A673 (cell line): ENCODE measurements around the gene SYNPO2L. TPM values are rescaled to one million over a fixed set of nuclear protein-coding genes. Genes with fewer than 3 reads are reported as not detected.

Source experiments
- BruUV-seq: library from RNA; stranded (reverse); fragments of 400-500 nt; replicated peaks from 2 replicates; lab custom pipeline; 2021; lab: Mats Ljungman, UMichigan
- CTCF ChIA-PET: fragments of 300-600 bp; sonication (Branson Sonifier 250); formaldehyde crosslinking; loops from one replicate; lab custom pipeline; 2022; ENCODE audit warnings: antibody characterized with exemption; lab: Charles Lee
- POLR2A ChIA-PET: fragments of 300-600 bp; sonication (Branson Sonifier 250); formaldehyde crosslinking; loops from one replicate; lab custom pipeline; 2022; ENCODE audit warnings: antibody characterized with exemption; ENCODE audit not compliant: low non-redundant PET; lab: Charles Lee
- DNase-seq: peaks from one replicate; pipeline ENCODE4 v3.0.0-alpha.2; 2015; ENCODE audit warnings: low spot score
- H3K27ac ChIP-seq: fragments of 200-600 bp; sonication (generic); 2 replicates; pipeline ENCODE4 v1.5.1; 2016; ENCODE audit warnings: mixed run types, low read depth, mild to moderate bottlenecking, mixed read lengths, antibody characterized with exemption, low read length; ENCODE audit not compliant: poor library complexity, severe bottlenecking
- H3K27me3 ChIP-seq: fragments of 200-600 bp; sonication (generic); replicated peaks from 2 replicates; pipeline ENCODE4 v1.6.1; 2017; ENCODE audit warnings: mixed run types, low read depth, mild to moderate bottlenecking, mixed read lengths, antibody characterized with exemption, low read length; ENCODE audit not compliant: insufficient read depth, poor library complexity
- H3K36me3 ChIP-seq: fragments of 200-600 bp; sonication (generic); 2 replicates; pipeline ENCODE4 v1.6.1; 2016; ENCODE audit warnings: mixed run types, mild to moderate bottlenecking, mixed read lengths, antibody characterized with exemption, low read length; ENCODE audit not compliant: insufficient read depth, poor library complexity, severe bottlenecking
- H3K4me1 ChIP-seq: fragments of 200-600 bp; sonication (generic); 2 replicates; pipeline ENCODE4 v1.6.1; 2017; ENCODE audit warnings: mixed run types, mild to moderate bottlenecking, mixed read lengths, antibody characterized with exemption, low read length; ENCODE audit not compliant: insufficient read depth, poor library complexity, severe bottlenecking
- H3K4me3 ChIP-seq: fragments of 200-600 bp; sonication (generic); 2 replicates; pipeline ENCODE4 v1.5.1; 2016; ENCODE audit warnings: low read depth, mixed run types, mild to moderate bottlenecking, mixed read lengths, low read length; ENCODE audit not compliant: poor library complexity, severe bottlenecking
- H3K9me3 ChIP-seq: fragments of 200-600 bp; sonication (generic); 2 replicates; pipeline ENCODE4 v1.6.1; 2016; ENCODE audit warnings: mixed run types, low read depth, mild to moderate bottlenecking, mixed read lengths, antibody characterized with exemption, low read length; ENCODE audit not compliant: poor library complexity, severe bottlenecking
- CTCF ChIP-seq: fragments of 300-800, 200-600 bp; sonication (generic); conservative IDR thresholded peaks from 2 replicates; pipeline ENCODE4 v1.5.1; 2017; ENCODE audit warnings: low read depth, mild to moderate bottlenecking, antibody characterized with exemption, low read length, moderate library complexity, mixed read lengths
- EZH2 ChIP-seq: fragments of 200-600 bp; sonication (generic); IDR thresholded peaks from 2 replicates; pipeline ENCODE4 v1.6.1; 2017; ENCODE audit warnings: borderline replicate concordance, low read depth, mild to moderate bottlenecking, mixed read lengths, antibody characterized with exemption, low read length; ENCODE audit not compliant: poor library complexity, severe bottlenecking
- intact Hi-C: fragments of 100-400 bp; cut with micrococcal nuclease; formaldehyde crosslinking; loops from one replicate; pipeline ENCODE4 v1.10.0; 2022; ENCODE audit not compliant: unreplicated experiment
- total RNA-seq: library from RNA; stranded (reverse); gene quantifications from 2 replicates; pipeline ENCODE4 v1.2.3, GENCODE V29; 2021

The SYNPO2L gene
- total RNA-seq, 1 experiment from 2014 or later = 0.06 TPM

GRCh38 chr10:73653195-73653594, 2.6 kb downstream of the SYNPO2L start:
- Histone ChIP-seq H3K27me3 (no peaks in the 10 kb centered on the region), H3K27ac (no peak overlapping the region), H3K4me1 (no peaks in the 10 kb centered on the region), H3K9me3 (no peaks in the 10 kb centered on the region), H3K36me3 (no peaks in the 10 kb centered on the region), H3K4me3 (no peak overlapping the region)
- BruUV-seq = no TSS peak
- ChIA-PET CTCF (no interaction called here), POLR2A (no interaction called here)
- TF ChIP-seq CTCF = no peak
- no peak for TF ChIP-seq EZH2
- no peak for DNase-seq
- intact Hi-C loops = no loop called here

GRCh38 chr10:73650537-73651331, 5.1 kb downstream of the SYNPO2L start:
- Histone ChIP-seq H3K4me3 (no peak overlapping the region), H3K27me3 (no peaks in the 10 kb centered on the region), H3K4me1 (peaks cover 6% of the 10 kb centered on the region), H3K36me3 (no peaks in the 10 kb centered on the region), H3K27ac (no peak overlapping the region), H3K9me3 (no peaks in the 10 kb centered on the region)
- no peak for DNase-seq
- CTCF ChIA-PET = no interaction called here
- TF ChIP-seq CTCF (no peak), EZH2 (no peak)
- no TSS peak for BruUV-seq
- intact Hi-C loops = no loop called here
- POLR2A ChIA-PET = interaction anchor here (0.6 kb wide), 1 partner anchor 281 kb away, joined by 6 read pairs; no protein-coding TSS in a partner anchor

GRCh38 chr10:73649876-73650536, 5.8 kb downstream of the SYNPO2L start:
- Histone ChIP-seq H3K27ac (no peak overlapping the region), H3K4me1 (peaks cover 6% of the 10 kb centered on the region), H3K4me3 (no peak overlapping the region), H3K36me3 (no peaks in the 10 kb centered on the region), H3K27me3 (no peaks in the 10 kb centered on the region), H3K9me3 (no peaks in the 10 kb centered on the region)
- ChIA-PET POLR2A (interaction anchor here (0.6 kb wide), 1 partner anchor 280 kb away, joined by 6 read pairs; no protein-coding TSS in a partner anchor), CTCF (no interaction called here)
- TF ChIP-seq EZH2 (no peak), CTCF (no peak)
- no TSS peak for BruUV-seq
- intact Hi-C loops = no loop called here
- DNase-seq = no peak
